Karpas-422 (cell line): ENCODE results near the gene NAA80. TPM values are rescaled to one million over a fixed set of nuclear protein-coding genes. Genes with fewer than 3 reads are reported as not detected.

Experiments used
- DNase-seq: peaks from one replicate; pipeline ENCODE4 v3.0.0-alpha.2; 2015
- H2AFZ ChIP-seq: fragments of 200-600 bp; sonication (generic); 2 replicates; pipeline ENCODE4 v1.6.1; 2014; ENCODE audit warnings: antibody characterized with exemption, low read length, mixed read lengths
- H3K27ac ChIP-seq: fragments of 200-600 bp; sonication (generic); 2 replicates; pipeline ENCODE4 v1.5.1; 2014; ENCODE audit warnings: mild to moderate bottlenecking, low read length, moderate library complexity
- H3K27me3 ChIP-seq: fragments of 200-600 bp; sonication (generic); 2 replicates; pipeline ENCODE4 v1.6.1; 2014; ENCODE audit warnings: low read length, mixed read lengths
- H3K36me3 ChIP-seq: fragments of 200-600 bp; sonication (generic); 2 replicates; pipeline ENCODE4 v1.6.1; 2014; ENCODE audit warnings: low read length, mixed read lengths; ENCODE audit not compliant: insufficient read depth
- H3K4me1 ChIP-seq: fragments of 200-600 bp; sonication (generic); 2 replicates; pipeline ENCODE4 v1.6.1; 2014; ENCODE audit warnings: mild to moderate bottlenecking, low read length, mixed read lengths
- H3K4me2 ChIP-seq: fragments of 200-600 bp; sonication (generic); 2 replicates; pipeline ENCODE4 v1.6.1; 2014; ENCODE audit warnings: low read length, low read depth, mild to moderate bottlenecking; ENCODE audit not compliant: poor library complexity, severe bottlenecking
- H3K4me3 ChIP-seq: fragments of 200-600 bp; sonication (generic); 2 replicates; pipeline ENCODE4 v1.5.1; 2014; ENCODE audit warnings: mild to moderate bottlenecking, antibody characterized with exemption, low read length, mixed read lengths
- H3K79me2 ChIP-seq: fragments of 200-600 bp; sonication (generic); 2 replicates; pipeline ENCODE4 v1.6.1; 2014; ENCODE audit warnings: mild to moderate bottlenecking, low read length, mixed read lengths
- H3K9ac ChIP-seq: fragments of 200-600 bp; sonication (generic); 2 replicates; pipeline ENCODE4 v1.6.0; 2014; ENCODE audit warnings: low read length
- H3K9me2 ChIP-seq: fragments of 200-600 bp; sonication (generic), shearing (Covaris generic); replicated peaks from 2 replicates; pipeline ENCODE4 v1.6.0; 2014; ENCODE audit warnings: mild to moderate bottlenecking, low read length, moderate library complexity; ENCODE audit not compliant: insufficient read depth
- H3K9me3 ChIP-seq: fragments of 300-700, 200-600 bp; sonication (generic); 2 replicates; pipeline ENCODE4 v1.6.1; 2014; ENCODE audit warnings: low read length, mixed read lengths
- H4K20me1 ChIP-seq: fragments of 200-600 bp; sonication (generic); 2 replicates; pipeline ENCODE4 v1.6.1; 2014; ENCODE audit warnings: mild to moderate bottlenecking, antibody characterized with exemption, low read length, low read depth; ENCODE audit not compliant: insufficient read depth
- total RNA-seq: library from RNA; depleted of rRNA; stranded (reverse); fragments of >200 nt; shearing (Covaris generic); gene quantifications from 2 replicates; pipeline ENCODE4 v1.2.3, GENCODE V29; 2014; ENCODE audit warnings: low replicate concordance

The NAA80 gene
- total RNA-seq, 1 experiment from 2014 or later: 18.1 TPM

GRCh38 chr3:50299929-50300680 lies 900 bp upstream of the NAA80 start:
- H3K27ac ChIP-seq: peak overlapping the region; percentile 14; the same call in 1 of the 2 replicates
- peak overlapping the region; percentile 72 for H3K9ac ChIP-seq
- H2AFZ ChIP-seq: peak overlapping the region; percentile 40; the same call in 1 of the 2 replicates
- peaks cover 21% of the 10 kb centered on the region for H3K4me1 ChIP-seq
- H3K79me2 ChIP-seq: peaks cover 7% of the 10 kb centered on the region; the same call in 1 of the 2 replicates
- H3K4me3 ChIP-seq: peak overlapping the region; percentile 72
- H4K20me1 ChIP-seq: no peaks in the 10 kb centered on the region
- DNase-seq: no peak
- H3K9me2 ChIP-seq: no peaks in the 10 kb centered on the region
- no peaks in the 10 kb centered on the region for H3K36me3 ChIP-seq
- no peaks in the 10 kb centered on the region for H3K9me3 ChIP-seq
- peak overlapping the region; percentile 76 for H3K4me2 ChIP-seq
- no peaks in the 10 kb centered on the region for H3K27me3 ChIP-seq

DNA sequence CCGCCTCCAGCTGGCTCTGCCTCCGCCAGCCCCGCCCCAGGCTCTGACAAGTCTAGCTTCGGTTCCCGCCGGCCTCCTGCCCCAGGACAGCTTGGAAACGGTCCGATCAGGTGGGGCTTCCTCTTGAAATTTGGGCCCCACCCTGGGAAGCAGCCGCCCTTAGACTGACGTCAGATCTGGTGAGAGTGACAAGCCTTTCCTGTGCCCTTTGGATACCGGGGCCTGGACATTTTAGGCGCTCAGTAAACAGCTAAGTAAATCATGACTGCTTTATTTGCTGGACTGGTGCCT lies 378 bp upstream of the NAA80 start:
- no peaks in the 10 kb centered on the region for H3K9me2 ChIP-seq
- peak overlapping the region; percentile 72 for H3K9ac ChIP-seq
- no peaks in the 10 kb centered on the region for H3K36me3 ChIP-seq
- no peak for DNase-seq
- H3K4me1 ChIP-seq: peaks cover 21% of the 10 kb centered on the region
- H3K79me2 ChIP-seq: peaks cover 7% of the 10 kb centered on the region; the same call in 1 of the 2 replicates
- no peaks in the 10 kb centered on the region for H4K20me1 ChIP-seq
- no peaks in the 10 kb centered on the region for H3K27me3 ChIP-seq
- no peaks in the 10 kb centered on the region for H3K9me3 ChIP-seq
- H2AFZ ChIP-seq: peak overlapping the region; percentile 40; the same call in 1 of the 2 replicates
- peak overlapping the region; percentile 72 for H3K4me3 ChIP-seq
- H3K4me2 ChIP-seq: peak overlapping the region; percentile 76
- peak overlapping the region; percentile 14; the same call in 1 of the 2 replicates for H3K27ac ChIP-seq

GRCh38 chr3:50297896-50298725 lies 1.1 kb downstream of the NAA80 start:
- Histone ChIP-seq H3K9me2 (no peaks in the 10 kb centered on the region), H3K36me3 (no peaks in the 10 kb centered on the region), H3K79me2 (peaks cover 7% of the 10 kb centered on the region; the same call in 1 of the 2 replicates), H3K9ac (peak overlapping the region; percentile 91), H4K20me1 (no peaks in the 10 kb centered on the region), H3K4me1 (peaks cover 23% of the 10 kb centered on the region), H3K4me3 (peak overlapping the region; percentile 93), H2AFZ (no peak overlapping the region), H3K27me3 (no peaks in the 10 kb centered on the region), H3K27ac (no peak overlapping the region), H3K4me2 (peak overlapping the region; percentile 92), H3K9me3 (no peaks in the 10 kb centered on the region)
- no peak for DNase-seq

DNA sequence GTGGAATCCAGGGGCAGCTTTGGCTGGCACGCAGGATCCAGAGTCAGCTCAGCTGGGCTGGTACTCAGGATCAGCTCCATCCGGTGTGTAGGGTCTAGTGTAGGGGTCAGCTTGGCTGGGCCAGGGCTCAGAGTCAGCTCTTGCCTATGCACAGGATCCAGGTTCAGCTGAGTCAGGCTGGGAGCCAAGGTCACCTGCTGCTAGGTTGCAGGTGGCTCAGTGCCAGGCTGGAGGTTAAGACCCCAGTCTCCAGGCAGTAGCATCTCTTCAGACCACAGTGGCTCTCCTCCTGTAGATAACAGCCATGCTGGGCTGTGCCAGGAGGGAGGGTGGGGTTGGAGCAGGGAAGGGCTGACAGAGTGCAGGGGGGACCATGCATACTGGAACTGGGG lies 1.8 kb downstream of the NAA80 start:
- Histone ChIP-seq H3K4me1 (peaks cover 29% of the 10 kb centered on the region), H3K4me2 (no peak overlapping the region), H4K20me1 (no peaks in the 10 kb centered on the region), H3K9ac (peak overlapping the region; percentile 91; the same call in 1 of the 2 replicates), H2AFZ (no peak overlapping the region), H3K4me3 (peak overlapping the region; percentile 93; the same call in 1 of the 2 replicates), H3K27me3 (no peaks in the 10 kb centered on the region), H3K36me3 (no peaks in the 10 kb centered on the region), H3K9me3 (no peaks in the 10 kb centered on the region), H3K79me2 (peaks cover 7% of the 10 kb centered on the region; the same call in 1 of the 2 replicates), H3K9me2 (no peaks in the 10 kb centered on the region), H3K27ac (no peak overlapping the region)
- no peak for DNase-seq

DNA sequence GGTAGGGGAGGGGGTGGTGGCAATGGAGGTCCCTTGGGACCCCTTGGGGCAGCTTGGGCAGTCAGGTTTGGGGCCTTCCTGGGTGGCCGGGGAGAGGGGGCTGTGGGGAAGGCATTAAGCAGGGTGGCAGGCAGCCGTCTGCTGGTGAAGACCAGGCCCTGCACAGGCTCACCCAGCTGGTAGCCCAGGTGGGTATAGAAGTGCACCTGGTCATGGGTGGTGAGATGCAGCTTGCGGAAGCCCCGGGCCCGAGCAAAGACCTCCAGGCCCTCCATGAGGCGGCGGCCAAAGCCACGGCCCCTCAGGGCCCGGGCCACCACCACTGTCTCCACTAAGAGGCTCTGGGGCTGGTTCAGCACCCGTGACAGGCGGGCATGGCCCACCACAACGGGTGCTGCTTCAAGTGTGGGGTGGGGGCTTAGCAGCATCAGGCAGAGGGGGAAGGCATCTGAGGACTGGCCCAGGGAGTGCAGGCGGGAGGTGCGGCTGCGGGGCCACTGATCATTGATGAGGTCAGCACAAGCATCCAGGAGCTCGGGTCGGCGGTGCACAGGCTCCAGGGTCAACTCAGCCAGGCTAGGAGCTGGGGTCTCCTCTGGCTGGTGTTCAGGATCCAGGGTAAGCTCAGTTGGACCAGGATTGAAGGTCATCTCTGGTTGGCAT lies 2.4 kb downstream of the NAA80 start:
- Histone ChIP-seq H3K27ac (no peak overlapping the region), H3K9me3 (no peaks in the 10 kb centered on the region), H4K20me1 (no peaks in the 10 kb centered on the region), H3K79me2 (peaks cover 10% of the 10 kb centered on the region), H3K4me1 (peaks cover 29% of the 10 kb centered on the region), H3K4me3 (no peak overlapping the region), H3K36me3 (no peaks in the 10 kb centered on the region), H3K9ac (no peak overlapping the region), H3K4me2 (no peak overlapping the region), H3K27me3 (no peaks in the 10 kb centered on the region), H3K9me2 (no peaks in the 10 kb centered on the region), H2AFZ (no peak overlapping the region)
- no peak for DNase-seq

DNA sequence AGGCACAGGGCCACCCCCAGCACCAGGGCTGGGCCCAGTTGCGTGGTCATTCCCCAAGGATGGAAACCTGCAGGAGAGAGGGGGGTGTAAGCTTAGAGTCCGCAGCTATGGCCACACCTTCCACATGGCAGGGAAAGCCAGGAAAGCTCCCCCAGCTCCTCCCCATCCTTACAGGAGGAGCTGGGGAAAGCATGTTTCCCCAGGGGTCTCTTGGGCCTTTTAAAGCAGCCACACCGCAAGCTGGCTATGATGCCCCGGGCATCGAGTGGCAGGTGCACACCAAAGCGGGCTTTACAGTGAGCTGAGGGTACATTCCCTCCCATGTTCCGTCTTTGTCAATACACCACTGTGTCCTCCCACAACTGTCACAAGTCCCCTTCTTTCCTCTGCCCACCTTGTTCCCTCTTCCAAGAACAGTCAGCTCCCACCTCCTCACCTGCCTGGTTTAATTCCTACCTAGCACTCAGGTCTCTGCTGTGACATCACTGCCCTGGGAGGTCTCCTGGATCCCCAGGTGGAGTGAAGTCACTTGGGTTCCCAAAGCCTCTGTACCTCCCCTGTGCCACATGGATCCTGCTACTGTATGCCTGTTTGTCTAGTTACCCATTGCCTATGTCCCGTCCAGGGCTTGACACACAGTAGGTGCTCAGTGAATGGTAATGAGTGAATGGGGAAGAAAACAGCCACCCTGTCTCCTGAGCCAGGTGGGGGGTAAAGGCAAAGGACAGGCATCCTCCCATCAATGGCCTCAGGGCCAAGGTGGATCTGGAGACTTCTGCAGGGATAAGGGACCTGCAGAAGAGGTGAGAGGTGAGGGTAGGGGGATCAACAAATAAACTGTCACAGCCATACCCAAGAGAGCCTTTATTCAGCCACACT lies 3.4 kb downstream of the NAA80 start:
- no peak overlapping the region for H3K9ac ChIP-seq
- no peak overlapping the region for H3K4me2 ChIP-seq
- H3K27me3 ChIP-seq: no peaks in the 10 kb centered on the region
- H2AFZ ChIP-seq: no peak overlapping the region
- peaks cover 34% of the 10 kb centered on the region for H3K4me1 ChIP-seq
- no peaks in the 10 kb centered on the region for H4K20me1 ChIP-seq
- no peak for DNase-seq
- no peaks in the 10 kb centered on the region for H3K36me3 ChIP-seq
- no peaks in the 10 kb centered on the region for H3K9me3 ChIP-seq
- H3K79me2 ChIP-seq: peaks cover 21% of the 10 kb centered on the region
- H3K9me2 ChIP-seq: no peaks in the 10 kb centered on the region
- no peak overlapping the region for H3K27ac ChIP-seq
- no peak overlapping the region for H3K4me3 ChIP-seq

- no peak overlapping the region for H3K9ac ChIP-seq
- H3K4me1 ChIP-seq: peaks cover 30% of the 10 kb centered on the region
- H3K79me2 ChIP-seq: peaks cover 31% of the 10 kb centered on the region
- no peak overlapping the region for H3K27ac ChIP-seq
- H3K36me3 ChIP-seq: peaks cover 8% of the 10 kb centered on the region; the same call in 1 of the 2 replicates
- no peak overlapping the region for H3K4me2 ChIP-seq
- H2AFZ ChIP-seq: no peak overlapping the region
- H3K4me3 ChIP-seq: no peak overlapping the region
- DNase-seq: no peak
- H3K27me3 ChIP-seq: no peaks in the 10 kb centered on the region
- H3K9me3 ChIP-seq: no peaks in the 10 kb centered on the region
- H4K20me1 ChIP-seq: no peaks in the 10 kb centered on the region
- no peaks in the 10 kb centered on the region for H3K9me2 ChIP-seq
These were observed 4.5 kb downstream of the NAA80 start for GRCh38 chr3:50294492-50295403.
